HG02938 (cell line): ENCODE measurements around the gene SLC43A1.

Source experiments
- ATAC-seq: cut with Tn5 transposase; IDR thresholded peaks from one replicate; pipeline ENCODE4 v1.9.1; 2021; ENCODE audit warnings: mild to moderate bottlenecking, moderate library complexity; ENCODE audit not compliant: unreplicated experiment

The SLC43A1 gene

DNA sequence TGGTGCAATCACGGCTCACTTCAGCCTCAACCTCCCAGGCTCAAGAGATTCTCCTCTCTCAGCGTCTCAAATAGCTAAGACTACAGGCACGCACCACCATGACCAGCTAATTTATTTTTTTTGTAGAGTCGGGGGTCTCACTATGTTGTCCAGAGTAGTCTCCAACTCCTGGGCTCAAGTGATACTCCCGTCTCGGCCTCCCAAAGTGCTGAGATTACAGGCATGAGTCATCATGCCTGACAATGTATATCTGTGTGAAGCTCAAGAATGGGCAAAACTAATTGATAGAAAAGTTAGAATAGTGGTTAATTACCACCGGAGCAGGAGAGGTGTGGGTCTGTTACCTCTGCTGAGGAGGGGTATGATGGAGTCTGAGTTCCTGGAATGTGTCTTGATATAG, 79.5 kb downstream of the SLC43A1 start:
- no peak for ATAC-seq

DNA sequence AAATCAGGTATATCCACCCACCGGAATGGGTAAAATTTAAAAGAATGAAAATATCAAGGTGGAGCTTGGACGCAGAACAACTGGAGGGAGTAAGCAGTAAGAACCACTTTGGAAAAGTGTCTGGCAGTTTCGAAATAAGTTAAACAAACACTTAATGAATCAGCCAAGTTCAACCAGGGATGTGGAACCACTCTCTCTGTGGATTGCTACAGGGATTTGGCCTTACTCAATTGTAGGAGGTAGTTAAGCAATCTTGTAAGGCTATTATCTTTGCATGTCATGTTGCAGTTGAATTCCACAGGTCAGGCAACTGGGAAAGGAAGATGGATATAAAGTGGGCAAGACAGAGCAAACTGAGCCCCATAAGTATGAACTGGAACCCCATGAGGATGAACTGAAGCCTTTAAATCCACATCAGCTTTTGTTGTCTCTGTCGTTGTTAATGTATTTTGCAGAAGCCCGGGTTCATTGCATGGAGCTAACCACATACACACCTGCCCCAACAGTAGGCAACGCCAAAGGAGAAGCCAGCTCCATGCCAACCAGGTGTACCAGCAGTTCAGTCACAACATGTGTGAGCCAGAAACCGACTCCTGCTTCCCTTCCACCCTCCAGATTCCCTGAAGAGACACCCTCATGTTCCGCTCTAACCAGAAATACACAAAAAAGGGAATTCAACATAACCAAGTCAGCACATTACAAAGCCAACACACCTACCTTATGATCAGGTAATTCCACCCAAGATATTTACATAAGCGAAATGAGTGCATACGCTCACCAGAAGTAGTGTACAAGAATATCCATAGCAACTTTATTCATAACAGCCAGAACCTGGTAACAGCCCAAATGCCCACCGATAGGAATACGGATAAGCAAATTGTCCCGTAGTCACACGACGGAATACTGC, 80.6 kb downstream of the SLC43A1 start:
- ATAC-seq: no peak
